Measurements from ENCODE around the gene FPR2.
"Not testable (repeated sequence)": the region's sequence is repeated elsewhere in the genome, so short reads cannot be mapped to it uniquely, and the experiment has no call there.

The FPR2 gene

GRCh38 chr19:51739466-51740213 lies 21.3 kb upstream of the FPR2 start:
- DNase-seq (ENCODE audit: low read depth in 2 of 2, low spot score in 1 of 2) = no peak

DNA sequence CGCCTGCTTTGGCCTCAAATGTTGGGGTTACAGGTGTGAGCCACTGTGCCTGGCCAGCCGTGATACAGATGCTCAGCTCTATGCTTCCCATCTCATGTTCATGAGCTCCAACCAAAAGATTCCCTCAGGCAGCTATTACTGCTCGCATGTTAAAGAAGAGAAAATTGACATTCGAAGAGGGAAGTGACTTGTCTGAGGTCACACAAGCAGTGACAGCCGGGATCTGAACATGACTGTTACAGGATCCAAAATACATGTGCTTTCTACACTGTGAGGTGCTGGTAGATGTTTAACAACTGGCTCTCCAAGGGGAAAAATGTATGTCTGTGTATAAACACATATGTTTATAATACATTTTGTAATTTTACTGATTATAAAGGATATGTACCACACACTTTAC lies 20.6 kb upstream of the FPR2 start:
- DNase-seq (ENCODE audit: low read depth in 2 of 2, low spot score in 1 of 2) = no peak

DNA sequence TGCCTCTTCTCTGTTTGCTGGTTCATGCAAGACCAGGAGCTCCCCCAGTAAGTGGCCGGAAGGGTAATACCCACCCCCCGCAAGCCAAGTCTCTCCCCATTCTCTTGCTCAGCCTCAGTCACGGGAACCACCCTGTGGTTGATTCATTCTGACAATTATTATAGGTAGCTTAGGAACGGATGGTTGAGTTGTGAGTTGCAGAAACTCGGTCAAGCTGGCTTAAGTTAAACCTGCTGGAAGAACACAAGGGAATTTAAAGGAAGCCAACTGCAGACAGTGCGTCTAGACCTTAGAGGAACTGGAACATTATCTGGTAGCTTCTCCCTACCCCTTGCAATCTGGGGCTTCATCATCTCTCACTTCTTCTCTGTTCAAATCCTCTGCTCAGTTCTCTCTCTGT lies 18.2 kb upstream of the FPR2 start:
- no peak for DNase-seq (ENCODE audit: low read depth in 2 of 2, low spot score in 1 of 2)

- DNase-seq (ENCODE audit: low read depth in 2 of 2, low spot score in 1 of 2) = no peak
These were observed 17.6 kb upstream of the FPR2 start for GRCh38 chr19:51743405-51743804.

DNA sequence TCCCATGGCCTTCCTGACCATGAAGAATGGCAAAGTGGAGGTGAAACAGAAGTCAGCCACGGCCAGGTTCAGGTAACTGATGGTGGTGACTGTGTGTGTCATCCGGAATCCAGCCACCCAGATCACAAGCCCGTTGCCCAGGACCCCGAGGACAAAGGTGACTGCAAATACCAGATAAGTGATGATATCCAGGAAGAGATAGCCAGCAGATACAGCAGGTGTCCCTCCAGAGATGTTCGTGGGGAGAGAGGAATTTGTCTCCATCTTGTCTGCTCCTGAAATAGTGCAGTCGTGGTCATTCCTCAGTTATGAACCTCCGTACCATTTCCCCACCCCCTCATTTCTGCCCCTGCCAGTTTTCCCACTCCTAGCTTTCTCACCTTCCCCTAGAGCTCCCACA lies 14.2 kb upstream of the FPR2 start:
- DNase-seq (ENCODE audit: low read depth in 2 of 2, low spot score in 1 of 2) = no peak

DNA sequence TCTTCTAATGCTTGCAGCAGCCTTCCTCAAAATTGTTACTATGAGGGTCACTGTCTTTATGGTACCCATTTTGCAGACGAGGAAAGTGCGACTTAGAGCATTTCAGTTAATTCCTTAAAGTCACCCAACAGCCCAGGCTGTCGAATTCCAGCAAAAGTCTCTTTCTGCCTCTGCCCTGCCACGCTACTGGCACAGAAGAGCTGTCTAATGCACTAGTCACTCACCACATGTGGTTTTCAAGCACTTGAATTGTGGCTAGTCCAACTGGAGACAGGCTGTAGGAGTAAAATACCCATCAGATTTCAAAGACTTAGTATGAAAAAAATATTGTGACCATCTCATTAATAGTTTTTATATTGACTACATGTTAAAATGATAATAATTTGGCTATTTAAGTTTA lies 11.0 kb upstream of the FPR2 start:
- no peak for DNase-seq (ENCODE audit: low read depth in 2 of 2, low spot score in 1 of 2)

GRCh38 chr19:51750400-51751094 lies 10.4 kb upstream of the FPR2 start:
- no peak for DNase-seq (ENCODE audit: low read depth in 2 of 2, low spot score in 1 of 2)

- no peak for DNase-seq (ENCODE audit: low read depth in 2 of 2, low spot score in 1 of 2)
These were observed 9.3 kb upstream of the FPR2 start, which contains the start of gene FPR1 for GRCh38 chr19:51751655-51752054. FPR1 (minus strand) TSS chr19:51751878; CDS start chr19:51746994, 4,884 bp downstream.

GRCh38 chr19:51754109-51754508 lies 6.9 kb upstream of the FPR2 start:
- no peak for DNase-seq (ENCODE audit: low read depth in 2 of 2, low spot score in 1 of 2)

- DNase-seq (ENCODE audit: low read depth in 2 of 2, low spot score in 1 of 2) = no peak
These were observed 6.2 kb upstream of the FPR2 start for GRCh38 chr19:51754770-51755169.

GRCh38 chr19:51755571-51755970 lies 5.4 kb upstream of the FPR2 start:
- no peak for DNase-seq (ENCODE audit: low read depth in 2 of 2, low spot score in 1 of 2)

DNA sequence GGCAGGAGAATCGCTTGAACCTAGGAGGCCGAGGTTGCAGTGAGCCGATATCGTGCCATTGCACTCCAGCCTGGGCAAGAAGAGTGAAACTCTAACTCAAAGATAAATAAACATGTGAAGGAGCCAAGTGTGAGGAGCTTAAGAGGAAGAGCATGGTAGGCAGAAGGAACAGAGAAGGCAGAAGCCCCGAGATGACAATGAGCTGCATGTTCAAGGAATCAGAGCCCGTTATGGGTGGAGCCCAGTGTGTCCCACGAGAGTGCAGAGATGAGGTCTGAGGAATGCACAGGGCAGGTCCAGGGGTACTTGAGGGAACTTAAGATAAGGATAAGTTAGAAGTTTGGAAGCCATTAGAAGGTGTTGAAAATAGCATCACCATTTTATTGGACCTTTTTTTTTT lies 716 bp downstream of the FPR2 start:
- DNase-seq (ENCODE audit: low read depth in 2 of 2, low spot score in 1 of 2) = no peak

DNA sequence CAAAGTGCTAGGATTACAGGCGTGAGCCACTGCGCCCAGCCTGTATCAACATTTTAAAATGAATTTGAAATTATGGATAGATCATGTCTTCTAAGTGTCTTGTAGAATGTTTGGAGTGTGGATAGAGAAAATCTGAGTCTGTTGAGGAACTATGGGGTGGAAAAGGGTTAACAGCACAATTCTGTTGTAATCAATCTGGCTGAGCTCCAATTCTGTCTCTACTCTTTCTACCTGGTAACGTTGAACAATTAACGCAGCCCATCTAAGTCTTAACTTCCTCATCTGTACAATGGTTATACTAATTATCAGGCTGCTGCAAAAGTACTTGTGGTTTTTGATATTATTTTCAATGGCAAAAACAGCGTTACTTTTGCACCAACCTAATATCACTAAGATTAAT lies 4.1 kb downstream of the FPR2 start:
- DNase-seq (ENCODE audit: low read depth in 2 of 2, low spot score in 1 of 2) = no peak

DNA sequence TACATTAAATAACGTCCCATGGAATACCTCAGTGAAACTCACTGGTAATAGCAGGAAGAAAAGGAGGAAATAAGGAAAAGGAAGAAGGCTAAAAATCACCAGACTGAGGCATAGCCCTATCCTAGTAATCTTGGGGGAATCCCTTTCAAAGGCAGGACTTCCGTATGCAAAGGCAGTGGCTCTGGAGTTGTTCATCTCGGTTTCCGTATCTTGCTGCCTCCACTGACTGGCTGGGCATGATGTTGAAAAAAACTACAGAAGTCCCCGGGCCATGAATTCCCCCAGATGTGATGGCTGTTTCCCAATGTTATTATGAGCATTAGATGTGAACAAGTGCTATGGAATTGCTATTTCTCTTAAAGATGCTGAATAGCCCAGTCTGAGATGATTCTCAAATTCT lies 5.5 kb downstream of the FPR2 start:
- no peak for DNase-seq (ENCODE audit: low read depth in 2 of 2, low spot score in 1 of 2)

- no peak for DNase-seq (ENCODE audit: low read depth in 2 of 2, low spot score in 1 of 2)
These were observed 10.6 kb downstream of the FPR2 start for GRCh38 chr19:51771376-51772130.

DNA sequence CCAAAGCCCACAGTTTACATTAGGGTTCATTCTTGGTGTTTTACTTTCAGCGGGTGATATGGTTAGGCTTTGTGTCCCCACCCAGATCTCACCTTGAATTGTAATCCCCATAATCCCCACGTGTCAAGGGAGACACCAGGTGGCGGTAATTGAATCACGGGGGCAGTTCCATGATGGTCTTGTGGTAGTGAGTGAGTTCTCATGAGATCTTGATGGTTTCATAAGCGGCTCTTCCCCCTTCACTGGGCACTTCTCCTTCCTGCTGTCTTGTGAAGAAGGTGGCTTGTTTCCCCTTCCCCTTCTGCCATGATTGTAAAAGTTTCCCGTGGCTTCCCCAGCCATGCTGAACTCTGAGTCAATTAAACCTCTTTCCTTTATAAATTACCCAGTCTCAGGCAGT lies 12.0 kb downstream of the FPR2 start:
- DNase-seq (ENCODE audit: low read depth in 2 of 2, low spot score in 1 of 2) = no peak

GRCh38 chr19:51776561-51776960 lies 15.6 kb downstream of the FPR2 start:
- not testable (repeated sequence) for DNase-seq (ENCODE audit: low read depth in 2 of 2, low spot score in 1 of 2)

DNA sequence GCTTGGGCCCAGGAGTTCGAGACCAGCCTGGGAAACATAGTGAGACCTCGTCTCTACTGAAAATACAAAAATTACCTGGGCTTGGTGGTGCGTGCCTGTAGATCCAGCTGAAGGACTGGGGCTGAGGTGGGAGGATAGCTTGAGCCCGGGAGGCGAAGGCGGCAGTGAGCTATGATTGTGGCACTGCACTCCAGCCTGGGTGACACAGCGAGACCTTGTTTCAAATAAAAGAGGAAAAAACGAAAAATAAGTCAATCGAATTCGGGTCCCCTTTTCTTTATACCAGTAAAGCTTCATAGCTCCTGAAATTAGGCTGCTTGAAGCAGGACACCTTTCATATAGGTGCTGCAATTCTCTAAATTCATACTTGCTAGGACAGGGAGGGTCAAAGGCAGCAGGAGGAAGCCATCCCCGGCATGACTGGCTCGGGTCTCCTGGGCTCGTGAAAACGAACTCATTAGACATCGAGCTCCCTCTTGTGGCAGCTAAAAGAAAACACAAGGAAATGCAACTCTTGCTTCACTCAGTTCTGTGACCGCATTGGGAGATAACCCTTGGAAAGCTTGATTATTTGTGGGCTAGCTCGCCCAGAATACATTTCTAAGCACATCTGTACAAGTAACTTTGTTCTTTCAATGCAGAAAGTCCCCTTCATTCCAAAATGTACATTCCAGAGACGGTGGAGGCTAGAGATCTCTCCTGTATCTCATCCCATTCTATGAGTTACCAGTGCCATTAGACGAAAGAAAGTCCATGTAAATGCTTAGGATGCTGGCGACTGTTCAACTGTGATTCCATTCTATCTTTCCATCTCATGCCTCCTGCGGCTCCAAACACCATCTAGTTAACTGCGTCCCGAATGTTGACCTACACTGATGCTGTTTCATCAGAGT lies 16.8 kb downstream of the FPR2 start:
- DNase-seq (ENCODE audit: low read depth in 2 of 2, low spot score in 1 of 2) = peak in 1 of 2 donors; percentile 2

GRCh38 chr19:51779181-51779580 lies 18.2 kb downstream of the FPR2 start:
- no peak for DNase-seq (ENCODE audit: low read depth in 2 of 2, low spot score in 1 of 2)

DNA sequence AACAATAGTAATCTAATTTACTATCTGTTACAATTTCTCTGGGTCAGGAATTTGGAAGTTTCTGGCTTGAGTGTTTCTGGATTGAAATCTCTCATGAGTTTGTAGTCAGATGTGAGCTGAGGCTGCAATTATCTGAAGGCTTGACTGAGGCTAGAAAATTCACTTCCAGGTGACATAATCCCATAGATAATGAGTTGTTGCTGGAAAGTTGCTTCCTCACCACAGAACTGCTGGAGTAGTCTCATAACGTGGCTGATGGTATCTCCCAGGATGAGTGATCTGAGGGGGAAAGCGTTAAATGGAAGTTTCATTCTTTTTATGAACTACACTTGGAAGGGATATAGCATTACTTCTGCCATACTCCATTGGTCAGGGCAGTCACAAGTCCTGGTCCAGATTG lies 18.7 kb downstream of the FPR2 start:
- DNase-seq (ENCODE audit: low read depth in 2 of 2, low spot score in 1 of 2) = no peak

GRCh38 chr19:51780270-51780669 lies 19.3 kb downstream of the FPR2 start:
- DNase-seq (ENCODE audit: low read depth in 2 of 2, low spot score in 1 of 2) = no peak

All from stimulated activated CD8-positive, alpha-beta memory T cell treated with anti-CD3 and anti-CD28 coated beads, Interleukin-4, amount 100 ng/mL, for 4 hours (primary cell).